SH-SY5Y (cell line): ENCODE data around the gene ARFRP1.

Source experiments
- GATA2 ChIP-seq: IDR thresholded peaks from 2 replicates; pipeline ENCODE4 v1.6.1; 2011; ENCODE audit warnings: mild to moderate bottlenecking, low read depth, low read length
- GATA3 ChIP-seq: IDR thresholded peaks from 2 replicates; pipeline ENCODE4 v1.6.1; 2011; ENCODE audit warnings: low read depth, mild to moderate bottlenecking, low read length, moderate library complexity

Gene ARFRP1

DNA sequence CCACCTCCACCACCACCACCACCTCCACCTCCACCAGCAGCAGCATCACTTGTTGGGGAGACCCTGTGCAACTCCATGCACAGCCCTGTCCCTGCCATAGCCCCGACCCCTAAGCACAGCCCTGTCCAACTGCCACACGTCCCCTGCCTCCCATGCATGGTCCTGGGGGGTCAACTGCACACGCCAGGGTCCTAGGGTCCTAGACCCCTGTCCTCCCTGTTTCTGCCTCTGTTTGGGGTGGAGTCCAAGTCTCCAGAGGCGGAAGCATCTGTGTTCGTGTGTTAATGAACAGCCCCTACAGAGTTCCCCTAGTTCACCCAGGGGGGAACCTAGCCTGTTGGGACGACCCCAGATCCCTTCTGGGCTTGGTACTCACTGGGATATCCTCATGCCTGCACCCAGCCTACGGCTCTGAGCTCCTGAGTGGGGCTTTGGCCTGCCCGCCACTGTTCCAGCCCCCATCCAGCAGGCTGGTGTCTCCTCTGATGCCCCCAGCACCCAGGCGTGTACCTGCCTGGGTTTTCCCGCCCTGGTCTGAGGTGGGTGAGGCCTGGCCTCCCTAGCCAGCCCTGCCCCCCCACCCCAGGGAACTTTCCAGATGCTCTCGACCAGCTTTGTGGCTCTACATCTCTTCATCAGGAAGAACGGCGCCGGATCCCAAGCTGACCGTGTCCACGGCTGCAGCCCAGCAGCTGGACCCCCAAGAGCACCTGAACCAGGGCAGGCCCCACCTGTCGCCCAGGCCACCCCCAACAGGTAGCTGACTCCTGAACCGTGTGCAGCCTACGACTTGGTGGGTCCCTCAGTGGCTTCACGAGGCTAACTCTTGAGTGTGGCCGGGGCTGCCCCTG is 13.8 kb downstream of the ARFRP1 start:
- TF ChIP-seq GATA2 = no peak
- no peak for TF ChIP-seq GATA3

- TF ChIP-seq GATA3 = no peak
Observed at GRCh38 chr20:63693083-63693732, 14.6 kb downstream of the ARFRP1 start.

GRCh38 chr20:63692436-63693082 is 15.2 kb downstream of the ARFRP1 start:
- no peak for TF ChIP-seq GATA3
- TF ChIP-seq GATA2 = no peak

- TF ChIP-seq GATA2 (no peak), GATA3 (no peak)
Observed at GRCh38 chr20:63691711-63692435, 15.9 kb downstream of the ARFRP1 start.

DNA sequence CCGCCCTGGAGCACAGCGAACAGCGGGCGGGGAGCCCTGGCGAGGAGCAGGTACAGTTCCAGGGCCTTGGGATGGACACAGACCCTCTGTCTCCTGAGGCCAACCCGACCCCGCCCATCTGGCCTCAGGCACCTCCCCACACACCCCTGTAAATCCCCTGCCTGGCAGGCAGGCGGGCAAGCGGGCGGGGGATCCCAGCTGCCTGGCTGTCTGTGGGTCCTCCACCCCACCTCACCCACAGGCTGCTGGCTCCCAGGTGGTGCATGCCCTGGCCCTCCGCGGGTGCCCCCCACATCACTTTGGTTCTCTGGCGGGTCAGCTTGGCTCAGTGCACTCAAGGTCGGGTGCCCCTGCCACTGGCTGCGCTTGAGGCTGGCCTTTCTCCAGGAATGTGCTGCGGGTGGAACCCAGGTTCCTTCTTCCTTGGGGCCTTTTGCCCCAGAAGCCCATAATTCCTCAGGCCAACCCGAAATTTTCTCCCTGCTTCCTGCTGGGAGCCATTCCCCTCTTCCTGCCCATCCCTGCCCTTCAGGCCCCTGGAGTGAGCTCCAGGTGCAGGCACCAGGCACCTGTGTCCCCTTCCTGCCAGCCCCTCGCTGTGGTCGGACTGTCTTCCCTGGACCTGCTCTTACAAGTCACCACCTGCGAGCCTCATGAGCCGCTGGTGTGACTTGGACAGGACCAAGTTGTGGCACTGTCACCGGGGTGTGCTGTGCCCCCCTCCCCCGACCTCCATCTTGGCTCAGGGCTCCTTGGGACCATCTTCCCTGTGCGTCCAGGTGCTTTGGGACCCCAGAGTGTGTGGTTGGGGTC is 16.7 kb downstream of the ARFRP1 start:
- TF ChIP-seq GATA2 = no peak
- no peak for TF ChIP-seq GATA3

DNA sequence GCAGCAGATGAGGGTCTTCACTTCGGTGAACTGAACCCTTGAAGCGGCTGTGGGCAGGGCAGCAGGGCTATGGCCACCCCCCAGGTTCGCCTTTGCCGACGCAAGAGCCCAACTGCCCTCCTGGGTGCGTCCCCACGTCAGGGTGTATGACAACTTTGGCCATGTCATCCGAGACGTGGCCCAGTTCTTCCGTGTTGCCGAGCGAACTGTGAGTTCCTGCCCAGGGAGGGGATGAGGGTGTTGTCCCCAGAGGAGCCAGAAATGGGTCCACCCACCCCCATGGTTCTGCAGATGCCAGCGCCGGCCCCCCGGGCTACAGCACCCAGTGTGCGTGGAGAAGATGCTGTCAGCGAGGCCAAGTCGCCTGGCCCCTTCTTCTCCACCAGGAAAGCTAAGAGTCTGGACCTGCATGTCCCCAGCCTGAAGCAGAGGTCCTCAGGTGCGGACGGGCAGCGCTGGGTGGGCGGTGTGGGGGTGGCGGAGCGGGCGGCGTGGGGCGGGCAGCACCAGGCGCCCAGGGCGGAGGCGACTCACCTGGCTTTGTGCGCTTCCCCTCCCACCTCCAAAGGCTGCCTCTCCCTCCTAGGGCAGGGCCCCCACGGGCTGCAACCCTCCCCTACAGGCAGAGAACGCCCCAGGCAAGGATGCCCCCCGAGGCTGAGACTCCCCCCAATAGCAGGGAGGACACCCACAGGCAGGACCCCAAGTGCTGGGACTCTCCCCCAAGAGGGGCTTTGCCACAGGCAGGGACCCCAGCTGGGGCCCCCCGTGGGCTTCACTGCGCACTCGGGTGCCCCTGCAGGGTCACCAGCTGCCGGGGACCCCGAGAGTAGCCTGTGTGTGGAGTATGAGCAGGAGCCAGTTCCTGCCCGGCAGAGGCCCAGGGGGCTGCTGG is 17.5 kb downstream of the ARFRP1 start:
- no peak for TF ChIP-seq GATA3
- no peak for TF ChIP-seq GATA2

DNA sequence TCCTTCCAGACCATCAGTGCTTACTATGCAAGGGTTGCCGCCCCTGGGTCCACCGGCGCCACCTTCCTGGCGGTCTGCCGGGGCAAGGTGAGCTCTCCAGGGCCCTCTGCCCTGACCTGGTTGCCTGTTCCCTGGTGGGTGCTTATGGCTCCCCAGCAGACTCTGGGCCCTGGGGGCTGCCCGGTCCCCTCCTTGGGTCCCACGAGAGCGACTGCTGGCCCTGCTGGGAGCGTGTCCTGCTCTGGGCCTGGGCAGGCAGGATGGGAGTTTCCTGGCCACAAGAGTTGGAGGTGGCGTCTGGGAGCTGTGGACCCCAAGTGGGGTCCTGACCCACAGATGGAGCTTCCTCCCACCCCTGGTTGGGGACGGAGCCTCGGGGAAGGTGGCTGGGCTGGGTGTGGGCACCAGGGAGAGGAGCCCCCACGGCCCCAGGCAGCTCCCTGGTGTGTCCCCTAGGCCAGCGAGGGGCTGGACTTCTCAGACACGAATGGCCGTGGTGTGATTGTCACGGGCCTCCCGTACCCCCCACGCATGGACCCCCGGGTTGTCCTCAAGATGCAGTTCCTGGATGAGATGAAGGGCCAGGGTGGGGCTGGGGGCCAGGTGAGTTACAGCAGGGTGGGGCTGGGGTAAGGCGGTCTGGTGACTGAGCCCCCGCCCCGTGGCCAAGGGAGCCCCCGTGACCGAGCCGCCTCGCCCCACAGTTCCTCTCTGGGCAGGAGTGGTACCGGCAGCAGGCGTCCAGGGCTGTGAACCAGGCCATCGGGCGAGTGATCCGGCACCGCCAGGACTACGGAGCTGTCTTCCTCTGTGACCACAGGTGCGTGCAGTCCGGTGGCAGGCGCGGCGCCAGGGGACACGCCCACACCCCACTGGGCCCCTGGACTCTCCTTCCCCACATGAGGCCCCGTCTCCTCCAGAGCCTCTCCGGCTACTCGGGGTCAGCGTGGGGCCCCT is 18.5 kb downstream of the ARFRP1 start:
- TF ChIP-seq GATA3 (no peak), GATA2 (no peak)

DNA sequence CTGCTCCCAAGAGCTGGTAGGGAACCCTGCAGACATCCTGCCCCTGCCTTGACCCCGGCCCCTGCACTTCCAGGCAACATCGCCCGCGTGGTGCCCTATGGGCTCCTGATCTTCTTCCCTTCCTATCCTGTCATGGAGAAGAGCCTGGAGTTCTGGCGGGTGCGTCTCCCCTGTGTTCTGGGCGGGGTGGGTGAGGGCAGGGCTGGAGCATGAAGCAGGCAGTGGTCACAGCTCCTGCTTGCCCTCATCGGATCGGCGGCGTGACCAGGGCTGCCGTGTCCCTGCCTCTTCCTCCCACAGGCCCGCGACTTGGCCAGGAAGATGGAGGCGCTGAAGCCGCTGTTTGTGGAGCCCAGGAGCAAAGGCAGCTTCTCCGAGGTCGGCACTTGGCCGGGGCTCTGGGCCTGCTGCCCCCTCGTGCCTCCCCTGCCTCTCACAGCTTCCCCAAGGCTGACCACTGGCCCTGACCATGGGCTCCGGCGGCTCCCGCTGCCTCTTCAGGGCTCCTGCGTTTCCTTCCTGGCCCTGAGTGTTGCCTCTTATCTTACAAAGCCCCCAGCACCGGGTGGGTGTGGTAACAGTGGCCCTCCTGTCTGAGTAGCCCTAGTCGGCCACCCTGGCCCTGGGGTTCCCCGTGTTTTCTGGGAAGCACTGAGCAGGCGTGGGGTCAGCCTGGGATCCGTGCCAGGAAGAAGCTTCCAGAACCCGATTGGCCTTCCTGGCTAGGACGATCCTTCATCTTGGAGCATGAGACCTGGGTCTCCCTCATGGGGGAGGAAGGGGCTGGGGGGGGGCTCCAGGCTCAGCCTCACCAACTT is 19.3 kb downstream of the ARFRP1 start:
- TF ChIP-seq GATA3 (no peak), GATA2 (no peak)

- TF ChIP-seq GATA2 = no peak
- no peak for TF ChIP-seq GATA3
Observed at GRCh38 chr20:63687419-63688178, 20.2 kb downstream of the ARFRP1 start.

- TF ChIP-seq GATA2 = no peak
- TF ChIP-seq GATA3 = no peak
Observed at GRCh38 chr20:63686492-63687321, 21.1 kb downstream of the ARFRP1 start.

- TF ChIP-seq GATA3 = no peak
- no peak for TF ChIP-seq GATA2
Observed at GRCh38 chr20:63686094-63686491, 21.7 kb downstream of the ARFRP1 start.
